HEK293T (cell line): ENCODE results near the gene SHISA7.

Experiments
- CTCF ChIA-PET: fragments of 350-600 bp; formaldehyde crosslinking; extraction: SDS; loops from one replicate; lab custom pipeline; 2021; ENCODE audit warnings: antibody characterized with exemption, inconsistent platforms; lab: Yijun Ruan, JAX
- POLR2A ChIA-PET: fragments of 350-600 bp; formaldehyde crosslinking; extraction: SDS; loops from one replicate; lab custom pipeline; 2020; ENCODE audit warnings: antibody characterized with exemption, inconsistent platforms; lab: Yijun Ruan, JAX
- DNase-seq: peaks from one replicate; pipeline ENCODE4 v3.0.0; 2012; ENCODE audit warnings: mixed read lengths; ENCODE audit errors: extremely low spot score
- ARNT ChIP-seq: fragments of 450-650 bp; IDR thresholded peaks from 2 replicates; pipeline ENCODE4 v1.6.1; 2017; ENCODE audit warnings: mild to moderate bottlenecking
- BHLHE40 ChIP-seq: fragments of 450-650 bp; IDR thresholded peaks from 2 replicates; pipeline ENCODE4 v1.6.1; 2016; ENCODE audit warnings: mild to moderate bottlenecking, moderate library complexity, borderline replicate concordance
- CTBP1 ChIP-seq: fragments of 450-650 bp; IDR thresholded peaks from 2 replicates; pipeline ENCODE4 v1.6.1; 2016; ENCODE audit warnings: borderline replicate concordance
- ELF4 ChIP-seq: fragments of 450-650 bp; IDR thresholded peaks from 2 replicates; pipeline ENCODE4 v1.6.1; 2017; ENCODE audit warnings: antibody characterized with exemption
- FOXA1 ChIP-seq: fragments of 450-650 bp; IDR thresholded peaks from 2 replicates; pipeline ENCODE4 v1.6.1; 2016; ENCODE audit warnings: mild to moderate bottlenecking
- FOXK2 ChIP-seq: fragments of 450-650 bp; IDR thresholded peaks from 2 replicates; pipeline ENCODE4 v1.6.1; 2016; ENCODE audit warnings: mild to moderate bottlenecking
- FOXM1 ChIP-seq: fragments of 450-650 bp; IDR thresholded peaks from 2 replicates; pipeline ENCODE4 v1.6.1; 2017; ENCODE audit warnings: mild to moderate bottlenecking, borderline replicate concordance
- HDGF ChIP-seq: fragments of 450-650 bp; IDR thresholded peaks from 2 replicates; pipeline ENCODE4 v1.6.1; 2017; ENCODE audit warnings: antibody characterized with exemption, borderline replicate concordance
- L3MBTL2 ChIP-seq: fragments of 450-650 bp; conservative IDR thresholded peaks from 2 replicates; pipeline ENCODE4 v1.6.1; 2016; ENCODE audit warnings: mild to moderate bottlenecking
- LEF1 ChIP-seq: fragments of 450-650 bp; IDR thresholded peaks from 2 replicates; pipeline ENCODE4 v1.6.1; 2017; ENCODE audit warnings: mild to moderate bottlenecking, borderline replicate concordance
- NFRKB ChIP-seq: fragments of 450-650 bp; IDR thresholded peaks from 2 replicates; pipeline ENCODE4 v1.6.1; 2016; ENCODE audit warnings: mild to moderate bottlenecking, moderate library complexity
- PKNOX1 ChIP-seq: fragments of 450-650 bp; IDR thresholded peaks from 2 replicates; pipeline ENCODE4 v1.6.1; 2016
- SP1 ChIP-seq: fragments of 450-650 bp; IDR thresholded peaks from 2 replicates; pipeline ENCODE4 v1.6.1; 2017
- SUZ12 ChIP-seq: fragments of 450-650 bp; IDR thresholded peaks from 2 replicates; pipeline ENCODE4 v1.6.1; 2016; ENCODE audit warnings: mild to moderate bottlenecking
- TARDBP ChIP-seq: fragments of 450-650 bp; IDR thresholded peaks from 2 replicates; pipeline ENCODE4 v1.6.1; 2016
- ZNF384 ChIP-seq: fragments of 450-650 bp; IDR thresholded peaks from 2 replicates; pipeline ENCODE4 v1.6.1; 2016

The SHISA7 gene

DNA sequence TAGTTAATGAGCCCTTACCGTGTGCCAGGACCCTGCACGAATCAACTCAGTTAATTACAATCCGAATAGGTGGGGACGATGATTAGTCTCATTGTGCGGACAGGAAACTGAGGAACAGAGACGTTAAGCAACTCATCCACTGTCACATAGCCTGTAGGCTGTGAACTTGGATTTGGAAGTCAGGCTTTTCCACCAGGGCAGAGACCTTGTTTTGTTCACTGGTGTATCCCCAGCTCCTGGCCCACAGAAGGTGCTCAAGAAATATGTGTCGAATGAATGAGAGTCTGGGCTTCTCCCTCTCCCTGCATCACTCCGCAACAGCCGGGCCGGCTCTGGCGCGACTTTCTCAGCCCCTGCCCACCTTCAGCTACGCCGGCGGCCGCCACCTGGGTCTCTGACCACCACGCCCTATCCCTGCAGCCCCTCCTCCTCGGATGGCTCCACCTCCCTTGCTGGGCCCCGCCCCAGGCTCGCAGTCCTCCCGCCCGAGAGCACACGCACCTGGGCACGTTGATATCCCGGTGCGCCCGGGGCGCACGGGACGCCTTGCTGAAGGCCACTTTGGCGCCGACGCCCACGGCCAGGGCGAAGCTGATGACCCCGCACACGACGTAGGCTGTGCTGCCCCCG lies 1.3 kb downstream of the SHISA7 start:
- ChIA-PET POLR2A (no interaction called here), CTCF (interaction anchor here (0.6 kb wide), 1 partner anchor 62 kb away, joined by 3 read pairs; no protein-coding TSS in a partner anchor)
- TF ChIP-seq SP1 (no peak), ELF4 (no peak), FOXA1 (no peak), BHLHE40 (no peak), TARDBP (no peak), L3MBTL2 (no peak), LEF1 (no peak), FOXM1 (no peak), CTBP1 (no peak), ARNT (no peak), ZNF384 (no peak), FOXK2 (no peak), SUZ12 (no peak), NFRKB (no peak), PKNOX1 (no peak), HDGF (no peak)
- no peak for DNase-seq

DNA sequence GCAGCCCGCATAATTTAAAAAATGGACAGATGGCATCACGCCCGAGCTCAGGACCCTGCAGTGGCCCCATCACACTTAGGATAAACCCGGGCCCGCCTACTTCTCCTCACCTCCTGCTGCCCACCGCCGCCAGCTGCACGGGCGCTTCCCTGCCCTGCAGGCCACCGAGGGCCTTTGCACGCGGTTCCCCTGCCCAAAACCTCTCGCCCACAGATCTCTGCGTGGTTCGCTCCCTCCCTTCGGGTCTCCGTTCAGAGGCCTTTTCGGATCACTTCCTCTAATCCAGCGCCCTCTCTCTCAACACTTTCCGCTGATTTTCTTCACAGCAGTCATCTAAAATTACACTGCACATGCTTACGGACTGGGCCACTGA lies 1.8 kb downstream of the SHISA7 start:
- ChIA-PET CTCF (interaction anchor here (0.6 kb wide), 1 partner anchor 62 kb away, joined by 3 read pairs; no protein-coding TSS in a partner anchor), POLR2A (no interaction called here)
- no peak for TF ChIP-seq FOXM1
- no peak for DNase-seq

GRCh38 chr19:55440411-55441105 lies 2.5 kb downstream of the SHISA7 start:
- no peak for TF ChIP-seq ARNT
- no peak for TF ChIP-seq FOXM1
- TF ChIP-seq FOXA1: no peak
- peak; percentile 47; the same call in 1 of the 2 replicates for TF ChIP-seq SP1
- no peak for TF ChIP-seq ELF4
- no peak for TF ChIP-seq FOXK2
- TF ChIP-seq PKNOX1: peak; percentile 92
- TF ChIP-seq HDGF: no peak
- no peak for TF ChIP-seq ZNF384
- TF ChIP-seq LEF1: no peak
- DNase-seq: peak; percentile 85
- CTCF ChIA-PET: no interaction called here
- POLR2A ChIA-PET: no interaction called here

DNA sequence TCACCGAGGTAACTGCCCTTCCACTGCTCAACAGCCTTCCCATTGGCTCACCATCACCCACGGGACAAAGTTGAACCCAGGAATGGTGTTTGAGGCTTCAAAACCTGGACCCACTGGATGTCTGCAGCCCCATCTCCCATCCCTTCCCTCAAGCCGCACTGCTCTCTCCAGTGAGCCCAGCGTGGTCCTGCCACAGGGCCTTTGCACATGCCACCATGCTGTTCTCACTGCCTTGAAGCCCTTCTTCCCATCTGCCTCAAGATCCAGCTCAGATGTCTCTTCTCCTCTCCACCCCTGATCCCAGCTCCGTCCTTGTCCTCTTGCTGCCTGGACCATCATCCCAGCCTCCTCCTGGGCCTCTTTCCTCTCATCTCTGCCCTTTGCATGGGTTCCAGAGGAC lies 4.0 kb downstream of the SHISA7 start:
- ChIA-PET CTCF (no interaction called here), POLR2A (interaction anchor here (0.6 kb wide), 1 partner anchor 147 kb away, joined by 3 read pairs; no protein-coding TSS in a partner anchor)
- TF ChIP-seq SP1 (no peak), SUZ12 (no peak), LEF1 (no peak), FOXA1 (no peak)

DNA sequence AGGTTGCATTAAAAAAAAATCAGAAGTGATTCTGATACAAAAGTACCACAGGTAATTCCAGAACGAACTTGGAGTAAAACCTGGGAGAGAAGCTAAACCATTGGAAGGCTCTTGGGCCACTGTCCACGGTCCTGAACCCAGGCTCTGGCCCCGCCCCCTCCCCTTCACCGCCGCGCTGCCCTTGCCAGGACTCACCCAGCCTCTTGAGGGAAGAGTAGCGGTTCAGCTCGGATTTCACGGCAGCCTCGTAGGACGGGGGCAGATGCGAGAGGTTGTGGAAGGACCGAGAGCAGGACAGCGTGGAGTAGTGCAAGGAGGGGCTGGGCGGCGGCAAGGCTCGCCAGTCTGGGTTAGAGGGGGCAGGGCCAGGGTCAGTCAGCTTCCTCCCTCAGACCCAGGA lies 5.7 kb downstream of the SHISA7 start:
- DNase-seq: peak; percentile 77
- CTCF ChIA-PET: no interaction called here
- POLR2A ChIA-PET: interaction anchor here (0.6 to 1.3 kb wide), 2 partner anchors 87 to 178 kb away, joined by 3 to 4 read pairs; partner anchors contain the start of gene PPP6R1
- no peak for TF ChIP-seq PKNOX1
- TF ChIP-seq FOXA1: no peak
- no peak for TF ChIP-seq BHLHE40
- no peak for TF ChIP-seq ZNF384
- no peak for TF ChIP-seq L3MBTL2
- no peak for TF ChIP-seq ARNT
- no peak for TF ChIP-seq SP1
- no peak for TF ChIP-seq LEF1
- TF ChIP-seq SUZ12: no peak

More for the DNA sequence above, 4.0 kb downstream of the SHISA7 start:
- DNase-seq: no peak

DNA sequence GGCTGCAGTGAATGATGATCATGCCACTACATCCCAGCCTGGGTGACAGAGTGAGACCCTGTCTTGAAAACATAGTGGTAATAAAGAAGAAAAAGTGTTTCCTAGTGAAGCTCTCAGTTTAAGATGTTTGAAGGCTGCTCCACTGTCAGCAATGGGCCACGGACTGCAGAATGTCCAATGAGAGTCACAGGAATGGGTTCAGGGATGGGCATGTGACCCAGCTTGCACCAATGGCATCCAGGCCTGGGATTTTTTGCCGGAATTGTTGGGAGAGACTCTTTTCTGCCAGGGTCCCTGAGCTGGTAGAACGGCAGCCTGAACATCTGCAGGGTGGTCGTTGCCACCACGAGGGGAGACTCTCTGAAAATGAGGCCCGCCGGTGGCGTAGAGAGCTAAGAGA lies 6.3 kb downstream of the SHISA7 start:
- POLR2A ChIA-PET: interaction anchor here (0.6 to 1.3 kb wide), 2 partner anchors 52 to 178 kb away, joined by 3 to 4 read pairs; partner anchors contain the start of gene PPP6R1

More for the DNA sequence above, 6.3 kb downstream of the SHISA7 start:
- no peak for TF ChIP-seq ELF4
- no peak for TF ChIP-seq ARNT
- no peak for TF ChIP-seq BHLHE40
- TF ChIP-seq LEF1: no peak
- TF ChIP-seq SP1: no peak
- no peak for TF ChIP-seq CTBP1
- DNase-seq: no peak
- CTCF ChIA-PET: no interaction called here
